ENCODE data around the gene USH1C.

DNA sequence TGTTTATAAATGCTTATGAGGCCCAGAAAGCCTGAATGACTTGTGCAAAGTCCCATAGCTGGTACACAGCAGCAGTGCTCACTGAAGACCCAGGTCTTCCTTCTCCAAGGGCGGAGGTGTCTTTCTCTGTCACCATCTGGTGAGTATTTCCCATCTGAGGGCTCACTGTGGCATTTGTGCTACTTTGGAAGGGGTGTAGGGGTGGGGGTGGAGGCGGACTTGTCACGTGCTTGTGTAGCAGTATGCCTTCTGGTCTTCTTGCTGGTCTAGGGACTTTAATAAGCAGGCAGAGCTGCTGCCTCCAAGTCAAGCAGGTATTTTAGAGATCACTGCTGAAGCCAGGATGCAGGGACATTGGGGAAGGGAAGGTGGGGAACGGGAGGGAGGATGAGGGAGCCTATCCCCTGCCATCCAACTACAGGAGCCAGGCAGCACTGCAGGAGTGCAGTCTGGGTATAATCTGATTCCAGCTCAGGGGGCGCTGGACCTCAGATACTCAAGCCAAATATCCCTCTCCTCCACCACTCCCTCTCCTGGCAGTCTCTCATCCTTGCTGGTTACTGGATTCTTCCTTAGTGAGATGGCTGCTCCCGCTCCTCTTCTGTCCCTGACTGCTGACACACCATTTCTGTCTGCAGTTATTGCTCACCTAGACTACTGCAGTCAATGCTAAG lies 71.0 kb downstream of the USH1C start:
- TF ChIP-seq EZH2phosphoT487 (IDR thresholded peaks at IDR 0.05; ENCODE audit: low read depth) = no peak
- TF ChIP-seq, protein P1, sequence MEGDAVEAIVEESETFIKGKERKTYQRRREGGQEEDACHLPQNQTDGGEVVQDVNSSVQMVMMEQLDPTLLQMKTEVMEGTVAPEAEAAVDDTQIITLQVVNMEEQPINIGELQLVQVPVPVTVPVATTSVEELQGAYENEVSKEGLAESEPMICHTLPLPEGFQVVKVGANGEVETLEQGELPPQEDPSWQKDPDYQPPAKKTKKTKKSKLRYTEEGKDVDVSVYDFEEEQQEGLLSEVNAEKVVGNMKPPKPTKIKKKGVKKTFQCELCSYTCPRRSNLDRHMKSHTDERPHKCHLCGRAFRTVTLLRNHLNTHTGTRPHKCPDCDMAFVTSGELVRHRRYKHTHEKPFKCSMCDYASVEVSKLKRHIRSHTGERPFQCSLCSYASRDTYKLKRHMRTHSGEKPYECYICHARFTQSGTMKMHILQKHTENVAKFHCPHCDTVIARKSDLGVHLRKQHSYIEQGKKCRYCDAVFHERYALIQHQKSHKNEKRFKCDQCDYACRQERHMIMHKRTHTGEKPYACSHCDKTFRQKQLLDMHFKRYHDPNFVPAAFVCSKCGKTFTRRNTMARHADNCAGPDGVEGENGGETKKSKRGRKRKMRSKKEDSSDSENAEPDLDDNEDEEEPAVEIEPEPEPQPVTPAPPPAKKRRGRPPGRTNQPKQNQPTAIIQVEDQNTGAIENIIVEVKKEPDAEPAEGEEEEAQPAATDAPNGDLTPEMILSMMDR (IDR thresholded peaks at IDR 0.05; ENCODE audit: low read depth, low read length) = no peak

Measured in OCI-LY3 (cell line).